ENCODE results near the gene CRADD.

Gene CRADD

GRCh38 chr12:93813186-93813585, 136.0 kb downstream of the CRADD start:
- DNase-seq, result no peak

GRCh38 chr12:93813972-93814821, 137.0 kb downstream of the CRADD start:
- DNase-seq, result peak in 11 of 14 donors; percentile 30 to 82 (median 57)

GRCh38 chr12:93818488-93819049, 141.4 kb downstream of the CRADD start:
- peak in 2 of 14 donors; percentile 30 to 38 for DNase-seq

GRCh38 chr12:93819050-93819491, 141.9 kb downstream of the CRADD start:
- peak in 9 of 14 donors; percentile 8 to 71 (median 49) for DNase-seq

- DNase-seq, result no peak
Measured at GRCh38 chr12:93823616-93824391, 146.6 kb downstream of the CRADD start.

- no peak for DNase-seq
Measured at GRCh38 chr12:93824514-93825500, 147.6 kb downstream of the CRADD start.

GRCh38 chr12:93825501-93825888, 148.3 kb downstream of the CRADD start:
- no peak for DNase-seq

GRCh38 chr12:93825931-93826555, 148.9 kb downstream of the CRADD start:
- peak in 1 of 14 donors; percentile 46 for DNase-seq

- DNase-seq, result no peak
Measured at GRCh38 chr12:93827179-93827578, 150.0 kb downstream of the CRADD start.

- no peak for DNase-seq
Measured at GRCh38 chr12:93827669-93828068, 150.5 kb downstream of the CRADD start.

GRCh38 chr12:93829016-93829415, 151.8 kb downstream of the CRADD start:
- DNase-seq, result peak in 1 of 14 donors; percentile 7

- no peak for DNase-seq
Measured at GRCh38 chr12:93831374-93831773, 154.2 kb downstream of the CRADD start.

GRCh38 chr12:93832131-93832530, 155.0 kb downstream of the CRADD start:
- no peak for DNase-seq

- no peak for DNase-seq
Measured at GRCh38 chr12:93833946-93834345, 156.8 kb downstream of the CRADD start.

- no peak for DNase-seq
Measured at GRCh38 chr12:93836620-93837260, 159.6 kb downstream of the CRADD start.

- DNase-seq, result no peak
Measured at GRCh38 chr12:93838193-93838592, 161.0 kb downstream of the CRADD start.

- DNase-seq, result no peak
Measured at GRCh38 chr12:93839064-93839463, 161.9 kb downstream of the CRADD start.

GRCh38 chr12:93841671-93842070, 164.5 kb downstream of the CRADD start:
- no peak for DNase-seq

- no peak for DNase-seq
Measured at GRCh38 chr12:93844164-93844784, 167.1 kb downstream of the CRADD start.

- no peak for DNase-seq
Measured at GRCh38 chr12:93846936-93847516, 169.9 kb downstream of the CRADD start.
